ENCODE data around the gene CFAP107.

The CFAP107 gene

GRCh38 chr1:12741946-12742345 is 4.1 kb upstream of the CFAP107 start:
- no peak for DNase-seq (ENCODE audit: low spot score)

- DNase-seq (ENCODE audit: low spot score) = no peak
Measured at GRCh38 chr1:12745126-12745991, 641 bp upstream of the CFAP107 start.

- no peak for DNase-seq (ENCODE audit: low spot score)
Measured at GRCh38 chr1:12748778-12749355, 2.9 kb downstream of the CFAP107 start.

GRCh38 chr1:12754738-12755137 is 8.7 kb downstream of the CFAP107 start:
- DNase-seq (ENCODE audit: low spot score) = no peak

- DNase-seq (ENCODE audit: low spot score) = no peak
Measured at GRCh38 chr1:12756273-12756672, 10.3 kb downstream of the CFAP107 start.

- DNase-seq (ENCODE audit: low spot score) = no peak
Measured at GRCh38 chr1:12756768-12757413, 10.9 kb downstream of the CFAP107 start.

- DNase-seq (ENCODE audit: low spot score) = no peak
Measured at GRCh38 chr1:12757836-12758235, 11.8 kb downstream of the CFAP107 start.

GRCh38 chr1:12760256-12760795 is 14.3 kb downstream of the CFAP107 start:
- no peak for DNase-seq (ENCODE audit: low spot score)

GRCh38 chr1:12761781-12762180 is 15.8 kb downstream of the CFAP107 start:
- DNase-seq (ENCODE audit: low spot score) = no peak

GRCh38 chr1:12762766-12763165 is 16.8 kb downstream of the CFAP107 start:
- no peak for DNase-seq (ENCODE audit: low spot score)

- DNase-seq (ENCODE audit: low spot score) = no peak
Measured at GRCh38 chr1:12763479-12763878, 17.5 kb downstream of the CFAP107 start.

- DNase-seq (ENCODE audit: low spot score) = no peak
Measured at GRCh38 chr1:12764016-12764415, 18.0 kb downstream of the CFAP107 start.

GRCh38 chr1:12769031-12769430 is 23.0 kb downstream of the CFAP107 start:
- no peak for DNase-seq (ENCODE audit: low spot score)

GRCh38 chr1:12769976-12770505 is 24.0 kb downstream of the CFAP107 start:
- no peak for DNase-seq (ENCODE audit: low spot score)

- DNase-seq (ENCODE audit: low spot score) = no peak
Measured at GRCh38 chr1:12770620-12771019, 24.6 kb downstream of the CFAP107 start.

GRCh38 chr1:12771186-12771585 is 25.2 kb downstream of the CFAP107 start:
- DNase-seq (ENCODE audit: low spot score) = no peak

GRCh38 chr1:12772520-12772919 is 26.5 kb downstream of the CFAP107 start:
- no peak for DNase-seq (ENCODE audit: low spot score)

- no peak for DNase-seq (ENCODE audit: low spot score)
Measured at GRCh38 chr1:12773438-12773837, 27.4 kb downstream of the CFAP107 start, which contains the start of gene PRAMEF12. Gene PRAMEF12 (plus strand): TSS chr1:12773738. CDS start chr1:12774868, 1,130 bp downstream.

- DNase-seq (ENCODE audit: low spot score) = no peak
Measured at GRCh38 chr1:12774801-12775345, 28.9 kb downstream of the CFAP107 start.

GRCh38 chr1:12775443-12775842 is 29.4 kb downstream of the CFAP107 start:
- DNase-seq (ENCODE audit: low spot score) = no peak

GRCh38 chr1:12776801-12777557 is 31.0 kb downstream of the CFAP107 start:
- no peak for DNase-seq (ENCODE audit: low spot score)

Data from putamen (tissue), 1 donor.